Breast epithelium (tissue), 4 donors: ENCODE measurements around the gene WDR31. TPM values are rescaled to one million over a fixed set of nuclear protein-coding genes. Genes with fewer than 3 reads are reported as not detected.
A peak's percentile ranks its signal among the peaks of the same experiment; 100 is the strongest.
"Not testable (repeated sequence)": the region's sequence is repeated elsewhere in the genome, so short reads cannot be mapped to it uniquely, and the experiment has no call there.

ENCODE experiments used
- DNase-seq, 2 donors: peaks; one replicate each; pipeline ENCODE4 v3.0.0-alpha.2; 2019; ENCODE audit warnings: low spot score in 2 of 2
- H3K27ac ChIP-seq, 2 donors: fragments of 200-600 bp; sonication (generic) in 1 of 2; one replicate each; pipeline ENCODE4 v1.5.1; 2016 to 2019; ENCODE audit warnings: mild to moderate bottlenecking in 1 of 2
- H3K27me3 ChIP-seq, 2 donors: fragments of 200-600 bp; sonication (generic) in 1 of 2; one replicate each; pipeline versions ENCODE4 v1.5.1 to v1.6.0; 2017 to 2019; ENCODE audit warnings: control low read depth in 1 of 2, mild to moderate bottlenecking in 1 of 2
- H3K36me3 ChIP-seq: fragments of 200-600 bp; one replicate; pipeline ENCODE4 v1.5.1; 2019
- H3K4me1 ChIP-seq, 2 donors: fragments of 200-600 bp; sonication (generic); one replicate each; pipeline ENCODE4 v1.5.1; 2016 to 2019; ENCODE audit warnings: control low read depth in 1 of 2
- H3K4me3 ChIP-seq, 3 donors: fragments of 200-600 bp; sonication (generic); 1 replicate in 2 of 3; 2 replicates in 1 of 3; pipeline ENCODE4 v1.5.1; 2016 to 2019; ENCODE audit warnings: mild to moderate bottlenecking in 3 of 3, moderate library complexity in 2 of 3
- H3K9me3 ChIP-seq, 2 donors: fragments of 200-600 bp; sonication (generic) in 1 of 2; one replicate each; pipeline ENCODE4 v1.5.1; 2016 to 2019; ENCODE audit warnings: control low read depth in 1 of 2
- CTCF ChIP-seq, 3 donors: fragments of 450-650 bp; IDR thresholded peaks; one replicate each; pipeline ENCODE4 v1.5.1; 2016 to 2017; ENCODE audit warnings: antibody characterized with exemption in 3 of 3, mild to moderate bottlenecking in 3 of 3, moderate library complexity in 3 of 3
- POLR2A ChIP-seq: fragments of 450-650 bp; IDR thresholded peaks from one replicate; pipeline ENCODE4 v1.6.1; 2016; ENCODE audit warnings: antibody characterized with exemption, mild to moderate bottlenecking, moderate library complexity
- POLR2AphosphoS5 ChIP-seq, 3 donors: sonication (generic); formaldehyde crosslinking; IDR thresholded peaks; one replicate each; pipeline ENCODE4 v1.6.1; 2017; ENCODE audit warnings: antibody characterized with exemption in 3 of 3
- intact Hi-C: fragments of 100-400 bp; cut with DNase I; formaldehyde crosslinking; loops from one replicate; pipeline ENCODE4 v1.15.1; 2023; ENCODE audit warnings: low total_unique reads
- total RNA-seq, 3 donors: library from RNA; depleted of rRNA; stranded (reverse); fragments of >200 nt; gene quantifications; one replicate each; pipeline ENCODE4 v1.1.0, GENCODE V29; 2016

Gene WDR31
- total RNA-seq, 3 donors from 2014 or later = 1.9 to 4.0 (median 3.6) TPM

GRCh38 chr9:113372059-113372458 lies 32.0 kb upstream of the WDR31 start:
- DNase-seq = no peak

GRCh38 chr9:113370806-113371325 lies 30.8 kb upstream of the WDR31 start:
- Histone ChIP-seq H3K36me3 (peaks cover 7% of the 10 kb centered on the region), H3K27ac (no peak overlapping the region), H3K4me1 (peaks cover 0 to 3% of the 10 kb centered on the region in 2 donors), H3K9me3 (no peaks in the 10 kb centered on the region), H3K4me3 (no peak overlapping the region), H3K27me3 (no peaks in the 10 kb centered on the region)
- TF ChIP-seq CTCF (IDR thresholded peaks at IDR 0.05) (no peak), POLR2A (no peak), POLR2AphosphoS5 (IDR thresholded peaks at IDR 0.05) (no peak)
- no peak for DNase-seq
- intact Hi-C loops = no loop called here

More at GRCh38 chr9:113372059-113372458, 32.0 kb upstream of the WDR31 start:
- intact Hi-C loops = no loop called here
- TF ChIP-seq POLR2A (no peak), CTCF (IDR thresholded peaks at IDR 0.05) (no peak), POLR2AphosphoS5 (IDR thresholded peaks at IDR 0.05) (no peak)
- Histone ChIP-seq H3K36me3 (peaks cover 7% of the 10 kb centered on the region), H3K27me3 (no peaks in the 10 kb centered on the region), H3K9me3 (no peaks in the 10 kb centered on the region), H3K27ac (peak overlapping the region; percentile 40 to 44), H3K4me3 (no peak overlapping the region), H3K4me1 (peaks cover 0 to 3% of the 10 kb centered on the region in 2 donors)

- DNase-seq = no peak
- no peak for TF ChIP-seq CTCF (IDR thresholded peaks at IDR 0.05)
- TF ChIP-seq POLR2AphosphoS5 (IDR thresholded peaks at IDR 0.05) = no peak
- H3K27me3 ChIP-seq = no peaks in the 10 kb centered on the region
- H3K4me1 ChIP-seq = peaks cover 0 to 3% of the 10 kb centered on the region in 2 donors
- no peak overlapping the region for H3K4me3 ChIP-seq
- peaks cover 7% of the 10 kb centered on the region for H3K36me3 ChIP-seq
- intact Hi-C loops = no loop called here
- H3K9me3 ChIP-seq = no peaks in the 10 kb centered on the region
- H3K27ac ChIP-seq = no peak overlapping the region
Measured at GRCh38 chr9:113369855-113370140, 29.7 kb upstream of the WDR31 start.

- Histone ChIP-seq H3K4me1 (peaks cover 0 to 3% of the 10 kb centered on the region in 2 donors), H3K9me3 (no peaks in the 10 kb centered on the region), H3K4me3 (no peak overlapping the region), H3K27me3 (no peaks in the 10 kb centered on the region), H3K27ac (peak overlapping the region in 1 of 2 donors; percentile 7), H3K36me3 (peaks cover 6% of the 10 kb centered on the region)
- intact Hi-C loops = no loop called here
- TF ChIP-seq POLR2AphosphoS5 (IDR thresholded peaks at IDR 0.05) = no peak
- DNase-seq = no peak
Measured at GRCh38 chr9:113368982-113369854, 29.1 kb upstream of the WDR31 start.

GRCh38 chr9:113368348-113368981 lies 28.4 kb upstream of the WDR31 start:
- TF ChIP-seq POLR2A (no peak), CTCF (IDR thresholded peaks at IDR 0.05) (no peak), POLR2AphosphoS5 (IDR thresholded peaks at IDR 0.05) (no peak)
- Histone ChIP-seq H3K9me3 (no peaks in the 10 kb centered on the region), H3K27ac (no peak overlapping the region), H3K4me3 (no peak overlapping the region), H3K4me1 (peaks cover 0 to 3% of the 10 kb centered on the region in 2 donors), H3K27me3 (no peaks in the 10 kb centered on the region), H3K36me3 (no peaks in the 10 kb centered on the region)
- no peak for DNase-seq
- intact Hi-C loops = no loop called here

- DNase-seq, H3K27me3 ChIP-seq, intact Hi-C loops, H3K9me3 ChIP-seq, H3K4me3 ChIP-seq, H3K4me1 ChIP-seq, H3K36me3 ChIP-seq: not testable (repeated sequence)
- peak overlapping the region; percentile 14 to 48 for H3K27ac ChIP-seq
Measured at GRCh38 chr9:113365652-113366051, 25.6 kb upstream of the WDR31 start.
